NCI-H2196 (cell line): ENCODE data around the gene ARHGAP22.

Experiments used
- DNase-seq: peaks from one replicate; lab custom pipeline; 2025; ENCODE audit not compliant: unreplicated experiment; lab: John Stamatoyannopoulos, UW

Gene ARHGAP22

GRCh38 chr10:48400129-48400849 is 204.6 kb downstream of the ARHGAP22 start:
- DNase-seq: no peak

- DNase-seq: no peak
Observed at GRCh38 chr10:48399551-48399950, 205.3 kb downstream of the ARHGAP22 start.

GRCh38 chr10:48399056-48399541 is 205.8 kb downstream of the ARHGAP22 start:
- DNase-seq: no peak

GRCh38 chr10:48398261-48398660 is 206.6 kb downstream of the ARHGAP22 start:
- no peak for DNase-seq
